Endothelial cell of umbilical vein (primary cell): ENCODE results near the gene ALOXE3. TPM values are rescaled to one million over a fixed set of nuclear protein-coding genes. Genes with fewer than 3 reads are reported as not detected.

ENCODE experiments used
- BruUV-seq: library from RNA; stranded (reverse); fragments of 400-500 nt; replicated peaks from 2 replicates; lab custom pipeline; 2021; lab: Mats Ljungman, UMichigan
- CTCF ChIA-PET: fragments of 300-600, 350-600 bp; sonication (Branson Sonifier 250); formaldehyde crosslinking; loops from one replicate; lab custom pipeline; 2021; ENCODE audit warnings: antibody characterized with exemption, inconsistent platforms; lab: Charles Lee
- POLR2A ChIA-PET: fragments of 300-600, 350-600 bp; sonication (Branson Sonifier 250); formaldehyde crosslinking; loops from one replicate; lab custom pipeline; 2021; ENCODE audit warnings: antibody characterized with exemption, inconsistent platforms; lab: Charles Lee
- DNase-seq: peaks from one replicate; pipeline ENCODE4 v3.0.0-alpha.2; 2011; ENCODE audit warnings: low read depth, low spot score
- FAIRE-seq: peaks from 2 replicates; lab custom pipeline; 2011; peaks lifted over from hg19 to GRCh38; lab: Jason Lieb, UNC
- H2AFZ ChIP-seq: 2 replicates; pipeline ENCODE4 v1.6.0; 2012; ENCODE audit warnings: low read depth, low read length, control low read depth, inconsistent platforms
- H3K27ac ChIP-seq: 2 replicates; pipeline ENCODE4 v1.5.1; 2011; ENCODE audit warnings: low read depth, mild to moderate bottlenecking, control low read depth, low read length, moderate library complexity; ENCODE audit not compliant: insufficient read depth
- H3K27me3 ChIP-seq, 2 experiments: 2 replicates each; pipeline versions ENCODE4 v1.6.0 to v1.6.1; 2011; ENCODE audit warnings: low read length in 2 of 2, mixed read lengths in 1 of 2; ENCODE audit not compliant: control insufficient read depth in 2 of 2, insufficient read depth in 2 of 2
- H3K36me3 ChIP-seq, 2 experiments: 2 replicates in 1 of 2; 3 replicates in 1 of 2; pipeline ENCODE4 v1.5.1; 2011; ENCODE audit warnings: low read length in 2 of 2, mild to moderate bottlenecking in 1 of 2, moderate library complexity in 1 of 2; ENCODE audit not compliant: control insufficient read depth in 2 of 2, insufficient read depth in 2 of 2; ENCODE audit errors: extremely low read depth in 1 of 2
- H3K4me1 ChIP-seq: 3 replicates; pipeline ENCODE4 v1.5.1; 2011; ENCODE audit warnings: mild to moderate bottlenecking, low read length; ENCODE audit not compliant: control insufficient read depth, insufficient read depth; ENCODE audit errors: extremely low read depth
- H3K4me2 ChIP-seq: 2 replicates; pipeline ENCODE4 v1.6.1; 2011; ENCODE audit warnings: low read length, control low read depth, mixed read lengths; ENCODE audit not compliant: insufficient read depth
- H3K4me3 ChIP-seq, 3 experiments: fragments of 200-600 bp in 1 of 3; sonication (generic), shearing (Covaris generic) in 1 of 3; replicated peaks in 1 of 3; 2 replicates each; pipeline ENCODE4 v1.5.1; 2011 to 2016; ENCODE audit warnings: control low read depth in 3 of 3, low read length in 3 of 3, mild to moderate bottlenecking in 2 of 3, inconsistent platforms in 1 of 3, low read depth in 1 of 3, moderate library complexity in 1 of 3; ENCODE audit not compliant: insufficient read depth in 1 of 3
- H3K79me2 ChIP-seq: 2 replicates; pipeline ENCODE4 v1.6.0; 2012; ENCODE audit warnings: low read length, inconsistent platforms; ENCODE audit not compliant: control insufficient read depth, insufficient read depth
- H3K9ac ChIP-seq: replicated peaks from 2 replicates; pipeline ENCODE3; 2011; ENCODE audit warnings: low read length, control low read depth; ENCODE audit not compliant: insufficient read depth; ENCODE audit errors: extremely low read depth
- H3K9me1 ChIP-seq: replicated peaks from 3 replicates; pipeline ENCODE4 v1.6.0; 2011; ENCODE audit warnings: mild to moderate bottlenecking, low read length; ENCODE audit not compliant: control insufficient read depth, insufficient read depth; ENCODE audit errors: extremely low read depth
- H3K9me3 ChIP-seq: replicated peaks from 2 replicates; pipeline ENCODE4 v1.5.1; 2012; ENCODE audit warnings: low read length, inconsistent platforms; ENCODE audit not compliant: control insufficient read depth, insufficient read depth
- H4K20me1 ChIP-seq: replicated peaks from 2 replicates; pipeline ENCODE3; 2011; ENCODE audit warnings: mild to moderate bottlenecking, low read length; ENCODE audit not compliant: control insufficient read depth, insufficient read depth; ENCODE audit errors: extremely low read depth
- EZH2 ChIP-seq: IDR thresholded peaks from 2 replicates; pipeline ENCODE4 v1.6.1; 2012; ENCODE audit warnings: borderline replicate concordance, low read depth, mild to moderate bottlenecking, moderate library complexity, low read length, inconsistent platforms; ENCODE audit not compliant: severe bottlenecking
- FOS ChIP-seq: IDR thresholded peaks from 2 replicates; pipeline ENCODE4 v1.6.1; 2011; ENCODE audit warnings: mild to moderate bottlenecking, low read length, moderate library complexity, borderline replicate concordance; ENCODE audit not compliant: insufficient read depth
- GATA2 ChIP-seq: IDR thresholded peaks from 2 replicates; pipeline ENCODE4 v1.7.0; 2011; ENCODE audit warnings: low read depth, mild to moderate bottlenecking, moderate library complexity, mixed read lengths, low read length; ENCODE audit not compliant: insufficient read length, insufficient read depth
- JUN ChIP-seq: IDR thresholded peaks from 2 replicates; pipeline ENCODE4 v1.6.1; 2011; ENCODE audit warnings: borderline replicate concordance, low read depth; ENCODE audit not compliant: insufficient read length, insufficient read depth
- MYC ChIP-seq: IDR thresholded peaks from one replicate; pipeline ENCODE4 v1.6.1; 2011; ENCODE audit warnings: mild to moderate bottlenecking, low read depth, low read length
- POLR2A ChIP-seq: IDR thresholded peaks from 2 replicates; pipeline ENCODE4 v1.6.1; 2012; ENCODE audit warnings: low read depth, mild to moderate bottlenecking, control low read depth, low read length
- POLR2AphosphoS5 ChIP-seq: IDR thresholded peaks from 2 replicates; pipeline ENCODE4 v1.6.1; 2012; ENCODE audit warnings: low read depth, mild to moderate bottlenecking, control low read depth, low read length, moderate library complexity; ENCODE audit not compliant: insufficient read depth
- dilution Hi-C: fragments of 300-500 bp; cut with MboI; formaldehyde crosslinking; loops from one replicate; pipeline ENCODE4 v1.15.0; 2019; ENCODE audit warnings: low sequenced_read_pairs; ENCODE audit not compliant: extremely low pct_ligation_motif_present
- intact Hi-C: fragments of 100-400 bp; cut with micrococcal nuclease; formaldehyde crosslinking; loops from one replicate; pipeline ENCODE4 v1.10.0; 2022
- polyA plus RNA-seq, 4 experiments: library from polyadenylated mRNA; depleted of rRNA in 3 of 4; stranded (reverse) in 3 of 4; unstranded in 1 of 4; fragments of >200 nt; gene quantifications; 2 replicates each; pipeline versions ENCODE4 v1.2.1 to v1.2.3, GENCODE V29; 2011 to 2012; ENCODE audit warnings: missing spikeins in 1 of 4
- total RNA-seq: library from RNA; stranded (reverse); gene quantifications from 2 replicates; pipeline ENCODE4 v1.2.3, GENCODE V29; 2021
- TF ChIP-seq, protein P1 (sequence below): IDR thresholded peaks from 2 replicates; pipeline ENCODE4 v1.6.1; 2011; ENCODE audit not compliant: insufficient read depth, insufficient read length

ALOXE3 gene
- total and polyA plus RNA-seq, 2 donors (not counting 3 experiments of a cell fraction or from before 2014, with no cell fraction given) = 0.01 TPM; not detected in 1

- intact Hi-C loops (no loop called here), dilution Hi-C loops (no loop called here)
- no peak for TF ChIP-seq GATA2
- TF ChIP-seq, protein P1, sequence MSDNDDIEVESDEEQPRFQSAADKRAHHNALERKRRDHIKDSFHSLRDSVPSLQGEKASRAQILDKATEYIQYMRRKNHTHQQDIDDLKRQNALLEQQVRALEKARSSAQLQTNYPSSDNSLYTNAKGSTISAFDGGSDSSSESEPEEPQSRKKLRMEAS = no peak
- TF ChIP-seq MYC = no peak
- no peak for TF ChIP-seq JUN
- TF ChIP-seq POLR2A = no peak
- TF ChIP-seq POLR2AphosphoS5 = no peak
- TF ChIP-seq FOS = no peak
- no peak for TF ChIP-seq EZH2
- H3K79me2 ChIP-seq = peaks cover 6% of the 10 kb centered on the region
- H3K36me3 ChIP-seq = peaks cover 2% of the 10 kb centered on the region in 2 experiments
- H3K27ac ChIP-seq = peak overlapping the region; percentile 99
- ChIA-PET POLR2A (interaction anchor here (3.9 kb wide), 1 partner anchor 18 kb away, joined by 33 read pairs; no protein-coding TSS in a partner anchor), CTCF (interaction anchor here (0.6 to 6.3 kb wide), 4 partner anchors 17 to 95 kb away, joined by 3 to 72 read pairs (median 4); no protein-coding TSS in a partner anchor)
- H2AFZ ChIP-seq = no peak overlapping the region
- H3K4me3 ChIP-seq = peak overlapping the region in 2 of 3 experiments; percentile 24 to 62
- H3K4me2 ChIP-seq = peak overlapping the region; percentile 9
- BruUV-seq = no TSS peak
- H3K9me3 ChIP-seq = no peaks in the 10 kb centered on the region
- peaks cover 48% of the 10 kb centered on the region for H3K4me1 ChIP-seq
- H3K9me1 ChIP-seq = no peaks in the 10 kb centered on the region
- H4K20me1 ChIP-seq = no peaks in the 10 kb centered on the region
- DNase-seq (no peak), FAIRE-seq (no peak)
- H3K9ac ChIP-seq = peak overlapping the region; percentile 68
- no peaks in the 10 kb centered on the region for H3K27me3 ChIP-seq
These were observed 37.1 kb upstream of the ALOXE3 start for GRCh38 chr17:8155231-8155995.
